GM23338 (cell line): ENCODE data around the gene MRPL48. TPM values are rescaled to one million over a fixed set of nuclear protein-coding genes. Genes with fewer than 3 reads are reported as not detected.
A peak's percentile ranks its signal among the peaks of the same experiment; 100 is the strongest.

Source experiments
- ATAC-seq: fragments of 200-7000 bp; cut with Tn5 transposase; 3 replicates; pipeline ENCODE4 v1.9.1; 2020
- DNase-seq: peaks from one replicate; pipeline ENCODE4 v3.0.0-alpha.2; 2015; ENCODE audit warnings: low spot score
- H2AFZ ChIP-seq: fragments of 200-600 bp; sonication (generic); 2 replicates; pipeline ENCODE4 v1.8.0; 2016; ENCODE audit warnings: antibody characterized with exemption, mild to moderate bottlenecking, moderate library complexity
- H3F3A ChIP-seq: fragments of 200-600 bp; sonication (generic); replicated peaks from 2 replicates; pipeline ENCODE4 v1.8.0; 2017; ENCODE audit warnings: antibody characterized with exemption, mixed run types, low read depth
- H3K27ac ChIP-seq: fragments of 200-600 bp; sonication (generic); 2 replicates; pipeline ENCODE4 v1.6.1; 2016; ENCODE audit warnings: low read depth
- H3K27me3 ChIP-seq: fragments of 200-600 bp; sonication (generic); 2 replicates; pipeline ENCODE4 v1.8.0; 2016; ENCODE audit warnings: mild to moderate bottlenecking, mixed run types, moderate library complexity; ENCODE audit not compliant: insufficient read depth
- H3K36me3 ChIP-seq: fragments of 200-600 bp; sonication (generic); 2 replicates; pipeline ENCODE4 v1.8.0; 2016; ENCODE audit warnings: mild to moderate bottlenecking; ENCODE audit not compliant: insufficient read depth
- H3K4me1 ChIP-seq: fragments of 200-600 bp; sonication (generic); 2 replicates; pipeline ENCODE4 v1.8.0; 2016; ENCODE audit warnings: mild to moderate bottlenecking, moderate library complexity; ENCODE audit not compliant: insufficient read depth
- H3K4me2 ChIP-seq: fragments of 200-600 bp; sonication (generic); 2 replicates; pipeline ENCODE4 v1.7.1; 2017; ENCODE audit warnings: mixed run types
- H3K4me3 ChIP-seq: fragments of 200-600 bp; sonication (generic); 2 replicates; pipeline ENCODE4 v1.6.1; 2016; ENCODE audit warnings: mixed run types
- H3K79me2 ChIP-seq: fragments of 200-600 bp; sonication (generic); replicated peaks from 2 replicates; pipeline ENCODE4 v1.8.0; 2017; ENCODE audit warnings: mild to moderate bottlenecking; ENCODE audit not compliant: insufficient read depth
- H3K9me2 ChIP-seq: fragments of 200-600 bp; sonication (generic); 2 replicates; pipeline ENCODE4 v1.8.0; 2017; ENCODE audit not compliant: insufficient read depth
- H4K20me1 ChIP-seq: fragments of 200-600 bp; sonication (generic); replicated peaks from 2 replicates; pipeline ENCODE4 v1.8.0; 2017; ENCODE audit warnings: mild to moderate bottlenecking; ENCODE audit not compliant: insufficient read depth
- H3K27ac Mint-ChIP-seq: 2 replicates; pipeline ENCODE4 v1.8.0; 2020; ENCODE audit warnings: inconsistent platforms, mild to moderate bottlenecking, moderate library complexity, mixed read lengths
- H3K27me3 Mint-ChIP-seq: 3 replicates; pipeline ENCODE4 v1.8.0; 2022; ENCODE audit warnings: low read depth, mild to moderate bottlenecking, moderate library complexity, mixed read lengths, inconsistent platforms; ENCODE audit not compliant: insufficient read depth, poor library complexity
- H3K36me3 Mint-ChIP-seq: 3 replicates; pipeline ENCODE4 v1.8.0; 2021; ENCODE audit warnings: low read depth, mild to moderate bottlenecking, inconsistent platforms, moderate library complexity, mixed read lengths
- H3K4me1 Mint-ChIP-seq: 3 replicates; pipeline ENCODE4 v1.8.0; 2020; ENCODE audit warnings: mild to moderate bottlenecking, inconsistent platforms, mixed read lengths
- H3K4me3 Mint-ChIP-seq: 3 replicates; pipeline ENCODE4 v1.8.0; 2021; ENCODE audit warnings: moderate library complexity, mild to moderate bottlenecking, inconsistent platforms, mixed read lengths
- H3K9me3 Mint-ChIP-seq: 3 replicates; pipeline ENCODE4 v1.8.0; 2020; ENCODE audit warnings: moderate library complexity, mild to moderate bottlenecking, inconsistent platforms, mixed read lengths
- CREB1 ChIP-seq: fragments of 250-450 bp; sonication (Bioruptor Pico); IDR thresholded peaks from 2 replicates; pipeline ENCODE4 v1.5.0; 2020; ENCODE audit warnings: low read depth, mild to moderate bottlenecking, moderate library complexity
- CTCF ChIP-seq, 2 experiments: fragments of 200-600 bp in 1 of 2; sonication (generic) in 1 of 2; conservative IDR thresholded peaks; 2 replicates each; pipeline versions ENCODE4 v1.5.1 to v1.6.1; 2016 to 2017; ENCODE audit warnings: antibody characterized with exemption in 2 of 2, low read depth in 2 of 2, mild to moderate bottlenecking in 2 of 2, moderate library complexity in 1 of 2
- NANOG ChIP-seq: IDR thresholded peaks from 2 replicates; pipeline ENCODE4 v1.6.1; 2016; ENCODE audit warnings: antibody characterized with exemption, borderline replicate concordance
- POLR2AphosphoS5 ChIP-seq: IDR thresholded peaks from 2 replicates; pipeline ENCODE4 v1.6.1; 2016; ENCODE audit warnings: antibody characterized with exemption, low read depth
- REST ChIP-seq: IDR thresholded peaks from one replicate; pipeline ENCODE4 v1.6.1; 2018; ENCODE audit warnings: antibody characterized with exemption; ENCODE audit not compliant: unreplicated experiment
- STAT1 ChIP-seq: IDR thresholded peaks from one replicate; pipeline ENCODE4 v1.6.1; 2016; ENCODE audit warnings: antibody characterized with exemption; ENCODE audit not compliant: unreplicated experiment
- ZNF114 ChIP-seq: fragments of 250-450 bp; sonication (Bioruptor Pico); IDR thresholded peaks from 2 replicates; pipeline ENCODE4 v1.5.0; 2020; ENCODE audit warnings: mild to moderate bottlenecking, moderate library complexity
- polyA plus RNA-seq: library from polyadenylated mRNA; unstranded; fragments of >200 nt; fragmentation: Nextera tagmentation; extraction: Ambion mirVana; gene quantifications from 2 replicates; pipeline ENCODE4 v1.2.1, GENCODE V29; 2016
- total RNA-seq: library from RNA; depleted of rRNA; stranded (reverse); fragments of >200 nt; shearing (Covaris generic); gene quantifications from 2 replicates; pipeline ENCODE4 v1.2.3, GENCODE V29; 2014
- TF ChIP-seq, protein P1 (sequence below): IDR thresholded peaks from 2 replicates; pipeline ENCODE4 v1.6.1; 2016; ENCODE audit warnings: antibody characterized with exemption

Gene MRPL48
- total and polyA plus RNA-seq, 2 experiments from 2014 or later = 24.1 to 103 TPM

- Mint-ChIP-seq H3K27ac (peak overlapping the region; percentile 46), H3K4me3 (peak overlapping the region; percentile 95)
Observed at GRCh38 chr11:73760135-73760678, 27.5 kb upstream of the MRPL48 start.

DNA sequence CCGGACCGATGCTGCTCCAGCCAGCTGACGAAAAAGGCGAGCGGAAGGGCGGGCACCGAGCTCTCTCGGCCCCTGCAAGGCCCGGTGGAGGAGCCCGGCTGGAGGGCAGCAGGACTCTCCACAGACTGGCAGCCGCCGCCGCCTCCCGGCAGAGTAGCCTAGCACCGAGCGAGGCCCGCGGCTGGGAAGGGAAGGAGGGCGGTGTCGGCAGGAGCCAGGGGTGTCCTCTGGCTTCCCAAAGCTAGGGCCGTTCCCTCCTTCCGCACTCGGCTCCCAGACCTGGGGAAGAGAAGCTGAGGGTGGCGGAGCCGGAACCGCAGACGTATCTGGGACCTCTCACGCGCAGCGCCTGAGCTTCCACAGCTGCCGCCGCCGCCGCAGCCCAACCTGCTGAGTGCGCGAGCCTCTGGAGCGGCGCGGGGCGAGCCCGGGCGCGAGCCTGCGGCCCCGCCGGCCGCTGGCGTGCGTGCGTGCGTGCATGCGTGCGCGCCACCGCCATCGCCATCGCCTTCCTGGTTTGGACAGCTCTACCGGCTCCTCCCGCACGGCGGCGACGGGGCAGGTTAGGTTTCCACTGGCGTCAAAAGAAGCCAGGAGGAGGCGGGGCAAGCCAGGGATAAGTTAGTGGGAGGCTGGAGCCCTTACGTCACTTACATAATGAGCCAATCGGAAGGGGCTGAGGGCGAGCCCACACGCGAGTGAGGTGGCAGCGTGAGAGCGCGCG, 26.8 kb upstream of the MRPL48 start, which contains the start of gene RAB6A:
Gene RAB6A, minus strand, starts transcription at position 396 of the 724 bp plus-strand sequence. CDS start 439 bp downstream, outside the sequence.
- TF ChIP-seq POLR2AphosphoS5 (peak; percentile 84), NANOG (no peak), STAT1 (no peak), REST (peak; percentile 40), CREB1 (peak; percentile 91), ZNF114 (no peak)
- TF ChIP-seq, protein P1, sequence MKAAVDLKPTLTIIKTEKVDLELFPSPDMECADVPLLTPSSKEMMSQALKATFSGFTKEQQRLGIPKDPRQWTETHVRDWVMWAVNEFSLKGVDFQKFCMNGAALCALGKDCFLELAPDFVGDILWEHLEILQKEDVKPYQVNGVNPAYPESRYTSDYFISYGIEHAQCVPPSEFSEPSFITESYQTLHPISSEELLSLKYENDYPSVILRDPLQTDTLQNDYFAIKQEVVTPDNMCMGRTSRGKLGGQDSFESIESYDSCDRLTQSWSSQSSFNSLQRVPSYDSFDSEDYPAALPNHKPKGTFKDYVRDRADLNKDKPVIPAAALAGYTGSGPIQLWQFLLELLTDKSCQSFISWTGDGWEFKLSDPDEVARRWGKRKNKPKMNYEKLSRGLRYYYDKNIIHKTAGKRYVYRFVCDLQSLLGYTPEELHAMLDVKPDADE = no peak
- peak; percentile 84 for ATAC-seq

More at GRCh38 chr11:73760135-73760678, 27.5 kb upstream of the MRPL48 start:
- Histone ChIP-seq H2AFZ (peak overlapping the region; percentile 83), H4K20me1 (peaks cover 7% of the 10 kb centered on the region), H3K4me1 (peaks cover 20% of the 10 kb centered on the region), H3K27ac (peak overlapping the region; percentile 67; the same call in 1 of the 2 replicates), H3K9me2 (no peaks in the 10 kb centered on the region), H3K4me3 (peak overlapping the region; percentile 99), H3K27me3 (no peaks in the 10 kb centered on the region), H3K4me2 (peak overlapping the region; percentile 73), H3F3A (0 out of 2 replicates have a peak, but pooled peaks cover 3% of the 10 kb centered on the region), H3K36me3 (no peaks in the 10 kb centered on the region), H3K79me2 (peaks cover 51% of the 10 kb centered on the region)
- peaks cover 9% of the 10 kb centered on the region for H3K27me3 Mint-ChIP-seq
- peak; percentile 30 for ATAC-seq
- TF ChIP-seq POLR2AphosphoS5 = 0 out of 2 replicates have a peak, but pooled peaks have one; percentile 9
- TF ChIP-seq CTCF (conservative IDR thresholded peaks at IDR 0.05; ENCODE audit: low read depth in 2 of 2) = no peak
- H3K4me1 Mint-ChIP-seq = peaks cover 17% of the 10 kb centered on the region; the same call in 2 of the 3 replicates
- peaks cover 3% of the 10 kb centered on the region; the same call in 1 of the 3 replicates for H3K9me3 Mint-ChIP-seq
- peak; percentile 61 for DNase-seq
- H3K36me3 Mint-ChIP-seq = no peaks in the 10 kb centered on the region; the same call in 1 of the 3 replicates

More for the DNA sequence above, 26.8 kb upstream of the MRPL48 start, which contains the start of gene RAB6A:
- Histone ChIP-seq H3K36me3 (no peaks in the 10 kb centered on the region), H3K4me1 (peaks cover 20% of the 10 kb centered on the region), H3K79me2 (peaks cover 45% of the 10 kb centered on the region), H2AFZ (peak within 1 kb of the TSS; percentile 83), H3K9me2 (no peaks in the 10 kb centered on the region), H3K4me3 (peak within 1 kb of the TSS; percentile 99), H3K27ac (peak within 1 kb of the TSS; percentile 81), H3K27me3 (no peaks in the 10 kb centered on the region), H3F3A (0 out of 2 replicates have a peak, but pooled peaks cover 3% of the 10 kb centered on the region), H4K20me1 (peaks cover 7% of the 10 kb centered on the region), H3K4me2 (peak within 1 kb of the TSS; percentile 73)
- peak within 1 kb of the TSS; percentile 94 for H3K27ac Mint-ChIP-seq
- peak; percentile 100 for DNase-seq
- no peaks in the 10 kb centered on the region; the same call in 2 of the 3 replicates for H3K36me3 Mint-ChIP-seq
- peaks cover 17% of the 10 kb centered on the region; the same call in 2 of the 3 replicates for H3K4me1 Mint-ChIP-seq
- peak within 1 kb of the TSS; percentile 95 for H3K4me3 Mint-ChIP-seq
- peaks cover 8% of the 10 kb centered on the region for H3K27me3 Mint-ChIP-seq
- H3K9me3 Mint-ChIP-seq = peaks cover 3% of the 10 kb centered on the region; the same call in 1 of the 3 replicates
